ENCODE measurements around the gene HYDIN.

- TF ChIP-seq CTCF (IDR thresholded peaks at IDR 0.05) (no peak), POLR2A (IDR thresholded peaks at IDR 0.05) (no peak), POLR2AphosphoS5 (IDR thresholded peaks at IDR 0.05) (no peak)
These were observed 445.6 kb downstream of the HYDIN start for GRCh38 chr16:70784692-70785555.

Data from sigmoid colon (tissue), 4 donors.